Stimulated activated CD8-positive, alpha-beta memory T cell treated with anti-CD3 and anti-CD28 coated beads, Interleukin-4, amount 100 ng/mL, for 24 hours (primary cell): ENCODE data around the gene RNF125.
"Not testable (repeated sequence)": the region's sequence is repeated elsewhere in the genome, so short reads cannot be mapped to it uniquely, and the experiment has no call there.

Experiments used
- DNase-seq: peaks from one replicate; pipeline ENCODE4 v3.0.0-alpha.2; 2020; ENCODE audit warnings: low read depth

RNF125 gene

DNA sequence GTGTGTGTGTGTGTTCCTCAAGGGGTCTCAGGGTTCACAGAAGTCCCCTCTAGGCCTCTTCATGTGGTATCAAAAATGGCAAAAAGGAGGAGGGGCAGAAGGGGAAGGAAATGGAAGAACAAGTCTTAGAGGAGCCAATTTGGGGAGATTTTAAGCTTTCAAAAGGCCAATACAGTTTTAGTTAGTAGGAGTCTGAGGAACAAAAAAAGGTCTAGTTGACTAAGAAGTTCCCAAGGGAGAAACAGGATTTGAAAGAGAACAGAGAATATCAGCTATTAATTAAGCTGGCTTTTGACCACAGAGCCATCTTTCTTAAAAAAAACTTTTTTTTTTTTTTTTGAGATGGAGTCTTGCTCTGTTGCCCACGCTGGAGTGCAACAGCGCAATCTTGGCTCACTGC is 7.1 kb downstream of the RNF125 start:
- no peak for DNase-seq

DNA sequence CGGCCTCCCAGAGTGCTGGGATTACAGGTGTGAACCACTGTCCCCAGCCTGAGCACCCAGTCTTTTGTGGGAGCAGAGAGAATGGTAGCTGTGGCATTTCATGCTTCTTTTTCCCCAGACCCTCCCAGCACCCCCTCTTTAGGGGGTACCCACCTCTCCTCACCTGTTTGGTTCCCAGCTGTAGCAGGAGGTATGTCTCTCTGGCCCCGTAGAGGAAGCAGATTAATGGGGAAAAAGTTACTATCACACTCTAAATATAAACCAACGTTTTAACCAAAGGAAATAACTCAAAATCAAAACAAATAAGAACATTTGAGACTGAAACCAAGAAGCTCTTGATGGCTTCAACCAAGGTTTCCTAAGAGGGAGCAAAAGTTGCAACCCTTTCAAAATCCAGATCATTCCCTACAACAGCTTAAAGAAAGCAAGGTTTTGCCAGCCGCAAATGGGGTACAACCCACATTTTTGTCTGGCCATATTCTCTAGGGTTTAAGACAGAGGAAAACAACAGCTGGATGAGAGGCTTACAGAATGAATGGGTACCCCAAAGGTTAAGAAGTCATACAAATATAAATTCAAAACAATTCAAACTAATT is 8.0 kb downstream of the RNF125 start:
- no peak for DNase-seq

DNA sequence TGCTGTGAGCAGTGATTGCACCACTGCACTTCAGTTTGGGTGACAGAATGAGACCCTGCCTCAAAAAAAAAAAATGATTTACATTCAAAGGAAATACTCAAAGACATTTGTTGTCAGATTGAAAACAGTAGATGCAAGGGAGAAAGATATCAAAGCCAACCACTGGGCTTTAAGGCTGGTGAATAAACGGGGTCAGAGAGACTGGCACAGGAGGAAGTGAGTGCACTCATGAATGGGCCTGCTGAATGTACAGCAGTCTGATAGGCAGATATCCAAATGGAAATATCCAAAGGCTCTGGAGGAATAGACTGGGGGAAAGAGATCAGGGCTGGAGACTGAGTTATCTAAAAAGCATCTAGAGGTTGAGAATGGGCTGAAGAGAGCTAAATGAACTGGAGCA is 10.9 kb downstream of the RNF125 start:
- no peak for DNase-seq

DNA sequence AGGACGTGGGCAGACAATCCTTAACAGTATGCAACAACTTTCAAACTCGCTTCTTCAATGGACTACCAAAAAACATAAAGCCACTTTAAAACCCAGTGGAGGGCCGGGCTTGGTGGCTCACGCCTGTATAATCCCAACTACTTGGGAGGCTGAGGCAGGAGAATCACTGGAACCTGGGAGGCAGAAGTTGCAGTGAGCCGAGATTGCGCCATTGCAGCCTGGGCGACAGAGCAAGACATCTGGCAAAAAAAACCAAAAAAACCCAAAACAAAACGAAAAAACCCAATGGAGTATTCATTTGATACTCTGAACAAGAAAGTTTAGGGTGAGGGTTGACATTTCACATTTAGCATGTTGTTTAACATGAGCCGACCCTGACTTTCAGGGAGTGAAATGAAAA is 14.0 kb downstream of the RNF125 start:
- DNase-seq = no peak

DNA sequence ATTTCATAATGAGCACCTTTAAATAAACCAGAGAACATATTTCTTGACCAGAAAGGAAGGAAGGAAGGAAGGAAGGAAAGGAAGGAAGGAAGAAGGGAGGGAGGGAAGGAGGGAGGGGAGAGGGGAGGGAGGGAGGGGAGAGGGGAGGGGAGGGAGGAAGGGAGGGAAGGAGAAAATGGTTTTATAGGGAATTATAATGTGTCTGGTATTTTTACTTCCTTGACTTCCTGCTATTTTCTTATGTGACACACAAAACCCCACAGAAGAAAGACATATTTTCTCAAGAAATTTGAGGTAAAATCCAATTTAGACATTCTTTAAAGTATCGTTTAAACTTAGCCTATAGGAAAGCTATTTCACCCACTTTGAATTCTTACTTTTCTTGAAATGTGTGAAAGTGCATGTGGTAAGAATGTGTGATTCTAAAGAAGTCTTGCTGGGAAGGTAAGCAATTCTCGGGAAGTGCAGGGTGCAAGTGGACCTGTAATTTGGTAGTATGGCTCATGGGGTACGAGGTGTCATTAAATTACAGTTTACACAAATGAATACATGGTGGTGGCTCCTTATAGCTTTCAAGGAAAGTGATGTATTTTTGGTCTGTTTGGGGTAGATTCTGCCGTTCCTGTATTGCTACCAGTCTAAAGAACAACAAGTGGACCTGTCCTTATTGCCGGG is 18.0 kb downstream of the RNF125 start:
- DNase-seq = no peak

DNA sequence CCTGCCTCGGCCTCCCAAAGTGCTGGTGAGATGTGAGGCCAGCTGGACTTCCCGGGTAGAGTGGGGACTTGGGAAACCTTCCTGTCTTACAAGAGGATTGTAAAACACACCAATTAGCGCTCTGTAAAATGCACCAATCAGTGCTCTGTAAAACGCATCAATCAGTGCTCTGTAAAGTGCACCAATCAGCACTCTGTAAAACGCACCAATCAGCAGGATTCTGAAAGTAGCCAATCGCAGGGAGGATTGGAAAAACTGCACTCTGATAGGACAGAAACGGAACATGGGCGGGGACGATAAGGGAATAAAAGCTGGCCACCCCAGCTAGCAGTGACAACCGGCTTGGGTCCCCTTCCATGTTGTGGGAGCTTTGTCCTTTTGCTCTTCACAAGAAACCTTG is 19.0 kb downstream of the RNF125 start:
- DNase-seq = no peak

DNA sequence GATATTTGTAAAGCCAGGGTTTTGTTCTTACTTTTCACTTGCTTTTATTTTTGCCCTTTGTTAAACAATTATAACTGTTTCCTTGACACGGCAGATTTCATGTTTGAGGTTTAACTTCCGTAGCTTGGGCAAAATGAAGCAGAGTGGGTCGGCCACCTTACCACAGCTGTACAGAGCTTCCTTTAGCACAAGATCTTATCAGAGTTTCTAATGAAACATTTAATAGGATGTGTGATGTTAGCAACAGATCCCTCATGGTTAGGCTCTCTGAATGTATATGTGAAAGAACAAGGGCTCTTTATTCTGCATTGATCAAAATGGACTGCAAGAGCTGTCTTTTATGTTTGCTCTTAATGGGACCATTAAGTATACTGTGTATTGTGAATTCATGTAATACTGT is 22.3 kb downstream of the RNF125 start:
- DNase-seq = peak; percentile 30

DNA sequence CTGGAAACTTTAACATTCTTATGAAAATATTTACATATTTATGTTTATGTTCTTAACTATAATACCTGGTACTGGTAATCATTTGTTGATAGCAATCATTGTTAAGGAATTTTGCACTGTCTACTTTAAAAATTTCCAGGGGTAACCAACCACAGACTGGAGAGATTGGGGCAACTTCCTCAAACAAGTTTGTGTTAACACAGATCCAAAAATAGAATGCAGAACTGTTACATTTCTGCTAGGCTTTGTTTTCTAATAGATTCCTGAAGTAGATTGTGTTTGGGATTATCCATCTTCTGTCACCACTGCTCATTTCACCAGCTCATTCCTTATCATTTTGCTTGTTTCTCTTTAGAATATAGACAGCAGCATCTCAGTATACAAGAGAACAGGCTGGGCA is 23.7 kb downstream of the RNF125 start:
- no peak for DNase-seq

DNA sequence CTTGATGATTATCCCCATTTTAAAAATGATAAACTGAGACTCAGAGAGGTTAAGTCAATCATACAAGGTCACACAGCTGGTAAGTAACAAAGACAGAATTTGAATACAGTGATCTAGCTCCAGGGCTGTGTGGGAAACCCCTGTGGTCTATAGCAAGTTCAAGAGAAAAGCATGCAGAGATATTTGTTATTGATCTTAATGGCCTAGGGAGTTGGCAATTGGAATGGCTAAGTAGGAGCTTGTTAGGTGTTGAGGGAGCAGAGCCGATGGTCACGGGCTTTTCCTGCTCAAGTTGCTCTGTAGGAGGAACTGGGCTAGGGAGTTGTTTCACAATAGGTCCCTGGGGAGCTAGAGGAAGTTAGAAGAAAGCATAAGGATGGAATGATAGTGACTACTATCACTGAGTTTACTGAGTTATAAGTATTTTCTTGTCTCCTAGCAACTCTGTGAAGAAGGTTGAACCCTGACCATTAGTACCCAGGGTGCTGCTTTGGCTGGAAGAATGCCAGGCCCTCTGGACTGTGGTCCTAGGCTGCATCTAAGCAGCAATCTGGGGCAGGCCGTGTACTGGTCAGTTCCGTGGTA is 30.0 kb downstream of the RNF125 start:
- DNase-seq = no peak

DNA sequence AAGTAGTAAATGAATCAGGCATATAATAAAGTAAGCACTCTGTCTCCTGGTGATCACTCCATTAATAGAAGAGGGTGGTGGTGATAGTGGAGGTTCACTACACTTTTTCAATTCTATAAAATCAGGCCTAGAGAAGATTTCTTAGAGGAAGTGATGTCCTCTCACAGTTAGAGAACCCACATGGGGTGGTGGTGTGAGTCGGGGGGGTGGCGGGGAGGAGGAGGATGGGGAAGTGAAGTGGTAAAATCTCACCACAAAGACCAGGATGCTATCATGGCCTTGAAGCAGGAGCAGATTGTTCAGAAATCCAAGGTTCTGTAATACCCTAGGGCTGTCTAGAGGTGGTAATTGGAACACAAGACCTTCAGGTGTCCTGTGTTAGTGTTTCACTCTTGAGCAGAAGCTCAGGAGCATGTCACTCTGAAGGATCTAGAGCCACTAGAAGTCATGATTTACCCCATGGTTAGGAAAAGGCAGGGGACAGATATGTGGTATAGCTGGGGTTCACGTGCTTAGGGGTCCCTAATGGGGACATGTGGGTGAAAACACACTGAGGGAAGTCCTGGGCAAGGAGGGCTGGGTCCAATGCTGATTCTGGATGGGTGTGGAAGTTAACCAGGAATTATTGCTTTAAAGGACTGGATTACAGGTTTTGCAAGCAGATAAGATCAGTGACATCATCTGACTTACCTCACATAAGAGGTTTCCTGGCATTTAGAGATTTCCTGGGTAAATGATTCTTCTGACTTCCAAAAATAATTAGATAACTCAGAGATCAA is 31.0 kb downstream of the RNF125 start:
- peak; percentile 26 for DNase-seq

DNA sequence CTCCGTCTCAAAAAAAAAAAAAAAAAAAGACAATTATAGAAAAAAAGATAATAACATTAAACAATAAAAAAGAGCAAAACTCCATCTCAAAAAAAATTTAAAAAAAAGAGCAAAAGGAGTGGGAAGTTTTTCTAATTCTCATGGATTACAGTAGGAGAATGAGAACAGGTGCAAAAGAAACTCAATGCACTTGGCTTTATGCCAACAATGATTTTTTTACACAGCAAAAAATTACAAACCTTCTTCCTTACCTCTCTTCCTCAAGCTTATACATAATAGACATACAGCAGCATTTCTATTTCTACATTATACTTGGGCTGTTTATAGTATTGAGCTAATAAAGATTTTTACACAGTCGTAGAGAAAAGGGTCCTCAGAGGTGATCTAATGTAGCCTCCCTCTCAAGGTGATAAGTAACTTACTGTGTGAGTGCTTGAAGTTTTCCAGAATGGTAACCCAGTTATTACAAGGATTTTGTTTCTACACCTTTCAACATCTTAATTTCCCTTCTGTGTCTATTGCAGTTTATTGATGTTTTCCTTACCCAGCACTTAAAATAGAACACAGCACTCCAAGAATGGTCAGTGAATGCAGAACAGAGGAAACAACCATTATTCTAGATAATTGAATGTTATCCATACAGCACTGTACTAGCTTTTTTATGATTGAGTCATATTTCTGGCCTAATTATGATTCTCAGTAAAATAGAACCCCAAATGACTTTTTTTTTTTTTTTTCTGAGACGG is 38.2 kb downstream of the RNF125 start:
- no peak for DNase-seq

DNA sequence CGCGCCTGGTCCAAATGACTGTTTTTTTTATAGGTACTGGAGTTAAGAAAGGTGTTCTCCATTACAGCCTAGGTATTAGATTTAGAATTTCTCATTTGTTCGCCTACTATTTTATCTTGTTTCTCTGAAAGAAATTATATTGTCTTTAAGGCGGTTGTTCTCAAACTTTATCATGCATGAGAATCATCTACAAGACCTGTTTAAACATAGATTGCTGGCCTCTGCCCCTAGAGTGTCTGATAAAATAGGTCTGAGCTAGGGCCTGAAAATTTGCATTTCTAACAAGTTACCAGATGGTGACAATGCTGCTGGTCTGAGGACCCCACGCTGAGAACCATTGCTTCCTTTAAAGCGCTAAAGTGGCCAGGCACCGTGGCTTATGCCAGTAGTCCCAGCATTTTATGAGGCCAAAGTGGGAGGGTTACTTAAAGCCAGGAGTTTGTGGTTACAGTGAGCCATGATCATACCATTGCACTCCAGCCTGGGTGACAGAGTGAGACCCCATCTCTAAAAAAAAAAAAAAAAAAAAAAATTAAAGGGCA is 39.1 kb downstream of the RNF125 start:
- no peak for DNase-seq

DNA sequence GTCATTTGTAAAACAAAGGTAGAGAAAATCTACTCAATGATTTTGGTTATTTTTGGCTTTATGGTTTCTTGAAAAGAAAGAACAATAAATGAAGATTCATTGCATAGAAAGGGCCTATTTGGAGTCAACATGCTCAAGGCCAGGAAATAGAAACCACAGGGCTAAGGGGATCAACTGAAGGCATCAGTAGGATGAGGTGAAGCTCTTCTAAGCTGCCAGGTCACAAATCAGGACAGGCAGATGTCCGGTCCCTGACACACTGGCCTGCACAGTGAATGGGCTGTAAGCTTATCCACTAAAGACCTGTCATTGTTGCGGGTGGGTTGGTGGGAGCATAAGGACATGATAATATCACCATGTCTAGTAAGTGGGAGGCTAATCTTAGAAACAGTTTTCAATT is 41.4 kb downstream of the RNF125 start:
- no peak for DNase-seq

DNA sequence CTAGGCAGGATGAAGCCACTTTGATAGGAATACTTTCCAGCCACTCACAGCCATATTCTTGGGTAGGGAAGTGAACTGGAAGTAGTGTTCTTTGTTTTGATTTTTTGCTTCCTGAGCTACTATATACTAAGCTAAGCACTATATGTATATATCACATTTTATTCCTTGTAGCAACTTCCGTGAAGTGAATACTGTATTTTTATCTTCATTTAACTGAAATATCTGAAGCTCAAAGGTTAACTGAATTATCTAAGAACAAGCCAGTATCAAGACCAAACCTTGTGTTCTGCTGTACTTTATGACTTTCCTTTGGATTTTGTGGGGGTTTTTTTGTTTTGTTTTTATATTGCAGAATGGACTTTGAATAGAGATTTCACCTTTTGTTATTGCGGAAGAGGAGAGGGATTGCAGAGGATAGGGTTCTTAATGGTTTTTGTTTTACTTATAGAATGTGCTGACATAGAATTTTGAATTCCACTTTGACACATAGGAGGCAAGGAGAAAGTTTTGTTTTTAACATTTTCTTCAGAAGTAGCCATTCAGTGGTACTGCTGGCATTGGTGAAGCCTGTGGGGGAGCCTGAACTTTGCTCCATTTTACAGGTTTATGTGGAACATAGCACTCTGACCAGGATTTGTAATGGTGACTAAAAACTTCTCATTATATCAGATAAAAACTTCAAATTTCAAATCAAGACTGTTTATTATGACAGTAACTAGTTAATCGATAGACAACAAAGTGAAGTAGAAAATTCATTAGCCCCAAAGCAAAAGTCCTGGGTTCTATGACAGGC is 48.9 kb downstream of the RNF125 start:
- DNase-seq = no peak

DNA sequence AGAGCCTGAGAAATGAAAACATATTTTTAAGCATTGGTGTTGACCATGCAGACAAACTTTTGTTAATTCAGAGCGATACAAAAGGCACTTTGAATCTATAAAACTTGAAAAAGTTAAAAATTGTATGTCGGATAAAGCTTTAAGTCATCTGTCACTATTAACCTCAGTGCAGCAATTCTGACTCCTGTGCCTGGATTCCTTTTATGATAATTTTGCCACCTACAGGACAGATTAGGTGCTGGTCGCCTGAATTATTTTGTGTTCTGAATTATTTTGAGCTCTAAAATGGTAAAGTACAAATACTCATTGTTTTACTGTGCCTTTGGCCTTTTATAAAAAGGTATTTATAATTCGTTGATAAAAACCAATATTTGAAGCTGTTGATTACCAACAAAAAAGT is 53.7 kb downstream of the RNF125 start:
- DNase-seq = no peak

DNA sequence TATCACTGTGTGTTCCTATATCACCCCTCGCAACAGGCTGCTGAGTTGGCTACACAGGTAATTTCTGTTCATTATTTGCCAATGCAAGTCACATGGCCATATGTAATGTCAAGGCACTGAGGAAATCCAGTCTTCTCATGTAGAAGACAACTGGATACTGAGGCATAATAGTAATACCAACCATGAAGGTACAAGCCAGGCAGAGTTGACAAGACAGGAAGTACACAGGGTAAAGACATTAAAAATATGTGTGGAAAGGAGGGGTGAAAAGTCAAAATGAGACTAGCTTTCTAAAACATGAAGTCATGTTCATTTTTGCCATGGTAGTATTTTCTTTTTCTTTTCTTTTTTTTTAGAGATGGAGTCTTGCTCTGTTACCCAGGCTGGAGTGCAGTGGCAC is 55.6 kb downstream of the RNF125 start:
- no peak for DNase-seq

DNA sequence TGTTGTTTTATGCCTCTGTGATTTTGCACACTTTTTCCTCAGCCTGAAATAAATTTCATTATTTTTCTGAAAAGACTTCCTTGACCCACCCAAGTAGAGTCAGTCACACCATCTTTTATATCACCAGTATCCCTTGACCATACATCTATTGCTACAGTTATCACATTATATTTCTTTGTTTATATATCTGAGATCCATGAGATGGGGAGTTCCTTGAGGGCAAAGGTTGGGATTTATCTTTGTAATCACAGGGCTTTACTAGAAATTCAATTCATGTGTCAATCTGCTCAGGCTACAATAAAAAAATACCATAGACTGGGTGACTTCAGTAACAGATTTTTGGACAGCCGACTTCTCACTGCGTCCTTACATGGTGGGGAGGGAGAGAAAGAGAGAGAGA is 60.2 kb downstream of the RNF125 start:
- DNase-seq = no peak

DNA sequence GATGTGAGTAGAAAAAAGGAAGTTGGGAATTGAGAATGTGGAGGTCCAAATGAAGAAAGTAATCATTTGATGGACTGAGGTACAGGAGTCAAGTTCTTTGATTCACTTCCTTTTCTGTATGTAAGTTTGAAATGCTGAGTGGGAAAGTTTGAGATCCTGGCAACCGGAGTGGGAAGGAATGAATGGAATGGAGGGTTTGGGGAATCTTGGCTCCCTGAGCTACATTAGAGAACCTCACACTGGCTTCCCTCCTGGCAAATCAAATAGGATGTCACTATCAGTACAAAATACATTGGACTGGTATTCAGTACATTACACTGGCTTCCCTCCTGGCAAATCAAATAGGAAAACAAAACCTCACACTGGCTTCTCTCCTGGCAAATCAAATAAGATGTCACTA is 63.3 kb downstream of the RNF125 start:
- DNase-seq = no peak

DNA sequence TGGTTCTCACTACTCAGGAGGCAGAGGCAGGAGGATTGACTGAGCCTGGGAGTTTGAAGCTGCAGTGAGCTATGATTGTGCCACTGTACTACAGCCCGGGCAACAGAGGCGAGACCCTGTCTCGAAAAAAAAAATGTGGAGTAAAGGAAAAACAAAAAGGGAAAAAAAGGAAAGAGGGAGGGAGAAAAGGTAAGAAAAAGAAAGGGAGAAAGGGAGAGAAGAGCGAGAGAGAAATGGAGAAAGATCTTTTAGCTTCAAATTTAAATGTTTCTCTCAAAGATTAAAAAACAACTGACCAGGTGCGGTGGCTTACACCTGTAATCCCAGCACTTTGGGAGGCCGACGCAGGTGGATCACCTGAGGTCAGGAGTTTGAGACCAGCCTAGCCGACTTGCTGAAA is 65.2 kb downstream of the RNF125 start:
- DNase-seq = no peak

DNA sequence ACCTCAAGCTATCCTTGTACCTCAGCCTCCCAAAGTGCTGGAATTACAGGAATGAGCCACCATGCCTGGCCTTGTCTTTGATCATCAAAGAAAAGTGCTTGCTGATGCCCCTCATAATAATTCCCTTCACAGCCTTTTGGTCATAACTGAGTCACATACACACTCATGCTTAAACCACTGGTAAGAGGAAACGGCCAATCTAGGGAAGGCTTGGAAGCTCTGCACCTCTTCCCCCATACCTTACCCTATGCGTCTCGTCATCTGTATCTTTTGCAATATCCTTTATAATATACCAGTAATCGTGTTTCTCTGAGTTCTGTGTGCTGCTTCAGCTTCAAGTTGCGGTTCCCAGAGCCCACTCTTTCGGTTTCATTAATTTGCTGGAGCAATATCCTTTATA is 68.3 kb downstream of the RNF125 start:
- DNase-seq = no peak

DNA sequence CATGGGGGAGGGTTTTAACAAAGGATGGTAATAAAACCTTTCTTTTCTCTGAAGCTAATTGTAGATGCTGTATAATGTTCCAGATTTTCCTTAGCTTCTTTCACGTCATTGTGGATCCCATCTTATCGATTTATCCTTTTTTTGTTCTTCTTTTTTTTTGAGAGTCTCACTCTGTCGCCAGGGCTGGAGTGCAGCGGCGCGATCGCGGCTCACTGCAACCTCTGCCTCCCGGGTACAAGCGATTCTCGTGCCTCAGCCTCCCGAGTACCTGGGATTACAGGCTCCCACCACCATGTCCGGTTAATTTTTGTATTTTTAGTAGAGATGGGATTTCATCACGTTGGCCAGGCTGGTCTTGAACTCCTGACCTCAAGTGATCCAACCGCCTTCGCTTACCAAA is 72.2 kb downstream of the RNF125 start:
- DNase-seq = not testable (repeated sequence)
